ENCODE results near the gene NALCN. TPM values are rescaled to one million over a fixed set of nuclear protein-coding genes. Genes with fewer than 3 reads are reported as not detected.

Gene NALCN
- total RNA-seq, 4 donors from 2014 or later = under 0.01 to 13.2 (median 1.4) TPM

GRCh38 chr13:101346942-101347728 lies 69.2 kb downstream of the NALCN start:
- Histone ChIP-seq H3K27me3 (no peaks in the 10 kb centered on the region), H3K27ac (no peak overlapping the region), H3K4me3 (no peak overlapping the region), H3K36me3 (no peaks in the 10 kb centered on the region), H3K9me3 (no peaks in the 10 kb centered on the region), H3K4me1 (no peaks in the 10 kb centered on the region)
- intact Hi-C loops (cut with DNase I; ENCODE audit: low total_unique reads) = no loop called here
- TF ChIP-seq CTCF (IDR thresholded peaks at IDR 0.05) (no peak), POLR2A (IDR thresholded peaks at IDR 0.05) (no peak)
- no peak for DNase-seq

DNA sequence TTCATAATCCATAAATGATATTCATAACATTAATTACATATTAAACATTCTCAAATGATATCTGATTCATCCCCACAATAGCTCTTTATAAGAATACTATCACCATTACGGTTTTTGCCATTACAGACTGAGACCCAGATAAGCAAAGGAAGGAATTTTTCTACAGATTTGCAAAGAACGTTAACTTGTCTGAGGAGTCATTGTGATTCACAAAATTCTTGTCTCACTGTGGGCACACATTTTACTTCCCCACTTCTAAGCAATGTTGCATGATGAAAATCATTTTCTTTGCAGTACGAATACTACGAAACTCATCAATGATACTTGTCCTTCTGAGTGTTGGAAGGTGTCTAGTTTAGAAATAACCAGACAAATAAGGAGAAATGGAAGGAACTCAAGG lies 70.1 kb downstream of the NALCN start:
- DNase-seq = no peak
- intact Hi-C loops (cut with DNase I; ENCODE audit: low total_unique reads) = no loop called here
- H3K27ac ChIP-seq = no peak overlapping the region
- no peaks in the 10 kb centered on the region for H3K9me3 ChIP-seq
- H3K4me3 ChIP-seq = no peak overlapping the region
- no peaks in the 10 kb centered on the region for H3K4me1 ChIP-seq
- no peaks in the 10 kb centered on the region for H3K36me3 ChIP-seq
- no peaks in the 10 kb centered on the region for H3K27me3 ChIP-seq
- TF ChIP-seq POLR2A (IDR thresholded peaks at IDR 0.05) (no peak), CTCF (IDR thresholded peaks at IDR 0.05) (no peak)

- Histone ChIP-seq H3K27ac (no peak overlapping the region), H3K4me1 (no peaks in the 10 kb centered on the region), H3K4me3 (no peak overlapping the region), H3K27me3 (no peaks in the 10 kb centered on the region), H3K9me3 (no peaks in the 10 kb centered on the region), H3K36me3 (no peaks in the 10 kb centered on the region)
- intact Hi-C loops (cut with DNase I; ENCODE audit: low total_unique reads) = no loop called here
- DNase-seq = no peak
- TF ChIP-seq CTCF (IDR thresholded peaks at IDR 0.05) (no peak), POLR2A (IDR thresholded peaks at IDR 0.05) (no peak)
Observed at GRCh38 chr13:101343128-101343787, 73.0 kb downstream of the NALCN start.

- H3K27ac ChIP-seq = no peak overlapping the region
- H3K9me3 ChIP-seq = no peaks in the 10 kb centered on the region
- TF ChIP-seq POLR2A (IDR thresholded peaks at IDR 0.05) (no peak), CTCF (IDR thresholded peaks at IDR 0.05) (no peak)
- no peaks in the 10 kb centered on the region for H3K27me3 ChIP-seq
- intact Hi-C loops (cut with DNase I; ENCODE audit: low total_unique reads) = no loop called here
- H3K36me3 ChIP-seq = no peaks in the 10 kb centered on the region
- H3K4me1 ChIP-seq = no peaks in the 10 kb centered on the region
- H3K4me3 ChIP-seq = no peak overlapping the region
- DNase-seq = no peak
Observed at GRCh38 chr13:101341464-101341863, 74.8 kb downstream of the NALCN start.

DNA sequence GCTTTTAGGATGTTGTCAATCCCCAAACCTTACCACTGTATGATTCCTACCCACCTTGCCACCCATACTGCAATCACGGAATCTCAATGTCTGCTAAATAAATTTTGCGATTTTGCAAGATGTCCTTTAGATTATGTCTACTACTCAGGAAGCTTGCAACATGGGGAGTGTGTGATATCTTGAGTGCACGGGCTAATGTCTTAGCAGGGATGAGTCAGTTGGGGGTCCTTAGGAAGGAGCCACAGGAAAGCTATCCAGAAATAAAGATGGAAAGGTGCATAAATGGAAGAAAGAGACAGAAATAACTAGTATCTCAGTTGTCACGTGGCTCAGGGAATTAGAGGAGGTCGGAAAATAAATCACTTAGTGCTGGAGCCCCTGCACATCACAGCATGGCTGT lies 77.1 kb downstream of the NALCN start:
- no peaks in the 10 kb centered on the region for H3K9me3 ChIP-seq
- DNase-seq = no peak
- TF ChIP-seq CTCF (IDR thresholded peaks at IDR 0.05) = no peak
- no peak for TF ChIP-seq POLR2A (IDR thresholded peaks at IDR 0.05)

More for the DNA sequence above, 77.1 kb downstream of the NALCN start:
- no peaks in the 10 kb centered on the region for H3K4me1 ChIP-seq
- no peaks in the 10 kb centered on the region for H3K36me3 ChIP-seq
- H3K4me3 ChIP-seq = no peak overlapping the region
- H3K27me3 ChIP-seq = no peaks in the 10 kb centered on the region
- intact Hi-C loops (cut with DNase I; ENCODE audit: low total_unique reads) = no loop called here
- H3K27ac ChIP-seq = no peak overlapping the region

Data from uterus (tissue), 4 donors.